ENCODE results near the gene PREPL.

The PREPL gene

GRCh38 chr2:44273076-44273475, 88.2 kb downstream of the PREPL start:
- H3K27ac ChIP-seq = peak overlapping the region; percentile 91; the same call in 1 of the 2 replicates
- TF ChIP-seq, protein P1, sequence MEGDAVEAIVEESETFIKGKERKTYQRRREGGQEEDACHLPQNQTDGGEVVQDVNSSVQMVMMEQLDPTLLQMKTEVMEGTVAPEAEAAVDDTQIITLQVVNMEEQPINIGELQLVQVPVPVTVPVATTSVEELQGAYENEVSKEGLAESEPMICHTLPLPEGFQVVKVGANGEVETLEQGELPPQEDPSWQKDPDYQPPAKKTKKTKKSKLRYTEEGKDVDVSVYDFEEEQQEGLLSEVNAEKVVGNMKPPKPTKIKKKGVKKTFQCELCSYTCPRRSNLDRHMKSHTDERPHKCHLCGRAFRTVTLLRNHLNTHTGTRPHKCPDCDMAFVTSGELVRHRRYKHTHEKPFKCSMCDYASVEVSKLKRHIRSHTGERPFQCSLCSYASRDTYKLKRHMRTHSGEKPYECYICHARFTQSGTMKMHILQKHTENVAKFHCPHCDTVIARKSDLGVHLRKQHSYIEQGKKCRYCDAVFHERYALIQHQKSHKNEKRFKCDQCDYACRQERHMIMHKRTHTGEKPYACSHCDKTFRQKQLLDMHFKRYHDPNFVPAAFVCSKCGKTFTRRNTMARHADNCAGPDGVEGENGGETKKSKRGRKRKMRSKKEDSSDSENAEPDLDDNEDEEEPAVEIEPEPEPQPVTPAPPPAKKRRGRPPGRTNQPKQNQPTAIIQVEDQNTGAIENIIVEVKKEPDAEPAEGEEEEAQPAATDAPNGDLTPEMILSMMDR (conservative IDR thresholded peaks at IDR 0.05) = no peak

- TF ChIP-seq, protein P1 (conservative IDR thresholded peaks at IDR 0.05) = no peak
- no peak overlapping the region; the same call in 1 of the 2 replicates for H3K27ac ChIP-seq
These were observed 90.0 kb downstream of the PREPL start for GRCh38 chr2:44271296-44271695.

GRCh38 chr2:44269831-44270230, 91.5 kb downstream of the PREPL start:
- TF ChIP-seq, protein P1 (conservative IDR thresholded peaks at IDR 0.05) = no peak
- H3K27ac ChIP-seq = peak overlapping the region; percentile 3; the same call in 1 of the 2 replicates

DNA sequence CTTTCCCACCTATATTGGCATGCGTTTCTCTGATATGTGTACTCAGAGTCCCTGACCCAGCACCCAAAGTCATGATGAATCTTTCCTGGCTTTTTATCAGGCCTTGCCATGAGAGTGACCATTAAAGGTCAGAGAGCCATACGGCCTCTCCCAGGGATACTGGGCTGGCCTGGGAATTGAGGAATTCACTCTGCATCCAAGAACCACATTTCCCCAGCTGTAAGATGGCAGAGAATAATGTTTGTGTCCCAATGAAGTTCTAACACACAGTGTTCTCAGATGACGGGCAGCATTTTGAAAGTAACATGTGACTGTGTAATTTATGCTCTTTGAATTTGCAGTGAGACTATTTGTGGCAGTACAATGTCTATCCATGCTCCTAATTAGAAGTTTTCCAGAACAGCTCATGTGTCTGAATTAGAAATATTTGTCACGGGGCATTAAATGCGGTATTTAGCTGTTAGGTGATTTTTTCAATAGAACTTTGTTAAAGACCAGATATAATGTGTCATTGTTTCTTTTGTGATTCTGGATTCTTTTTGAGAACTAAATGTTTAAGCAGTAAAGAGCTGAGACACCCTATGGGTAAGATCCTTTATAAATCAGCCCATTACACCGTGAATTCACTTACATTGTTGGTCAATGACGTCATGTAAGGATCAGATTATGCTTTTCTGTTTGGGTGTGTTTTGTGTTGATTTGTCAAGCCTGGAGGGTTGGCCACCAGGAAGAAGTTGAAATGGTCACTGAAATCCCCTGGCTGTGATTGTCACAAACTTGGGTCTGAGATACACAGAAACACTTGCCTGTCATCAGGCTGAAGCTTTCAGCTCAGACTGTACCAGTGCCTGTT, 93.3 kb downstream of the PREPL start:
- H3K27ac ChIP-seq = no peak overlapping the region
- TF ChIP-seq, protein P1 (conservative IDR thresholded peaks at IDR 0.05) = no peak

Measured in VCaP (cell line).